Peyer's patch (tissue), 4 donors: ENCODE results near the gene DPEP3. TPM values are rescaled to one million over a fixed set of nuclear protein-coding genes. Genes with fewer than 3 reads are reported as not detected.
"Not testable (repeated sequence)": the region's sequence is repeated elsewhere in the genome, so short reads cannot be mapped to it uniquely, and the experiment has no call there.

Source experiments
- DNase-seq, 3 donors: peaks; one replicate each; pipeline ENCODE4 v3.0.0-alpha.2; 2017 to 2019
- H3K27ac ChIP-seq, 4 donors: fragments of 200-600 bp; sonication (generic); one replicate each; pipeline ENCODE4 v1.5.1; 2016 to 2019
- H3K27me3 ChIP-seq, 2 donors: fragments of 200-600 bp; sonication (generic); one replicate each; pipeline ENCODE4 v1.5.1; 2019
- H3K36me3 ChIP-seq, 3 donors: fragments of 200-600 bp; sonication (generic); one replicate each; pipeline ENCODE4 v1.5.1; 2016 to 2019
- H3K4me1 ChIP-seq, 4 donors: fragments of 200-600 bp; sonication (generic); one replicate each; pipeline ENCODE4 v1.5.1; 2016 to 2019
- H3K4me3 ChIP-seq, 4 donors: fragments of 200-600 bp; sonication (generic); 1 replicate in 3 of 4; 2 replicates in 1 of 4; pipeline ENCODE4 v1.5.1; 2016 to 2019; ENCODE audit warnings: mild to moderate bottlenecking in 1 of 4
- H3K9me3 ChIP-seq, 4 donors: fragments of 200-600 bp; sonication (generic); one replicate each; pipeline ENCODE4 v1.5.1; 2016 to 2019; ENCODE audit warnings: mild to moderate bottlenecking in 1 of 4
- CTCF ChIP-seq, 6 experiments: fragments of 450-650 bp in 4 of 6; fragments of 200-600 bp in 2 of 6; sonication (generic) in 1 of 6; IDR thresholded peaks; one replicate each; pipeline ENCODE4 v1.5.1; 2017 to 2019; ENCODE audit warnings: antibody characterized with exemption in 6 of 6, mild to moderate bottlenecking in 3 of 6, moderate library complexity in 1 of 6
- POLR2A ChIP-seq, 2 donors: fragments of 450-650 bp; IDR thresholded peaks; one replicate each; pipeline ENCODE4 v1.5.1; 2017; ENCODE audit warnings: antibody characterized with exemption in 2 of 2, mild to moderate bottlenecking in 2 of 2, moderate library complexity in 2 of 2
- total RNA-seq, 4 donors: library from RNA; depleted of rRNA; stranded (reverse); fragments of >200 nt; gene quantifications; one replicate each; pipeline ENCODE4 v1.1.0, GENCODE V29; 2016

Gene DPEP3
- total RNA-seq, 4 donors from 2014 or later: not detected

- H3K4me3 ChIP-seq: no peak overlapping the region
- DNase-seq: no peak
- H3K4me1 ChIP-seq: no peaks in the 10 kb centered on the region
- H3K9me3 ChIP-seq: no peaks in the 10 kb centered on the region
- no peaks in the 10 kb centered on the region for H3K36me3 ChIP-seq
- TF ChIP-seq POLR2A (IDR thresholded peaks at IDR 0.05) (no peak), CTCF (IDR thresholded peaks at IDR 0.05) (no peak)
- H3K27me3 ChIP-seq: no peaks in the 10 kb centered on the region
- H3K27ac ChIP-seq: no peak overlapping the region
Measured at GRCh38 chr16:67977469-67978227, 2.7 kb downstream of the DPEP3 start.

- H3K27me3 ChIP-seq: no peaks in the 10 kb centered on the region
- H3K4me3 ChIP-seq: no peak overlapping the region
- no peaks in the 10 kb centered on the region for H3K9me3 ChIP-seq
- no peak for DNase-seq
- TF ChIP-seq CTCF (IDR thresholded peaks at IDR 0.05) (no peak), POLR2A (IDR thresholded peaks at IDR 0.05) (no peak)
- H3K27ac ChIP-seq: no peak overlapping the region
- H3K4me1 ChIP-seq: no peaks in the 10 kb centered on the region
- no peaks in the 10 kb centered on the region for H3K36me3 ChIP-seq
Measured at GRCh38 chr16:67977005-67977404, 3.3 kb downstream of the DPEP3 start.

GRCh38 chr16:67976205-67976604 lies 4.1 kb downstream of the DPEP3 start:
- TF ChIP-seq POLR2A (IDR thresholded peaks at IDR 0.05) (no peak), CTCF (IDR thresholded peaks at IDR 0.05) (no peak)
- no peaks in the 10 kb centered on the region for H3K9me3 ChIP-seq
- DNase-seq: no peak
- no peaks in the 10 kb centered on the region for H3K36me3 ChIP-seq
- H3K27me3 ChIP-seq: no peaks in the 10 kb centered on the region
- H3K27ac ChIP-seq: no peak overlapping the region
- no peak overlapping the region for H3K4me3 ChIP-seq
- H3K4me1 ChIP-seq: no peaks in the 10 kb centered on the region

- no peaks in the 10 kb centered on the region for H3K9me3 ChIP-seq
- DNase-seq: no peak
- H3K27me3 ChIP-seq: no peaks in the 10 kb centered on the region
- peak overlapping the region in 1 of 4 donors; percentile 28 for H3K27ac ChIP-seq
- no peak overlapping the region for H3K4me3 ChIP-seq
- no peaks in the 10 kb centered on the region for H3K4me1 ChIP-seq
- no peak for TF ChIP-seq POLR2A (IDR thresholded peaks at IDR 0.05)
- no peak for TF ChIP-seq CTCF (IDR thresholded peaks at IDR 0.05)
- H3K36me3 ChIP-seq: no peaks in the 10 kb centered on the region
Measured at GRCh38 chr16:67975321-67976105, 4.8 kb downstream of the DPEP3 start.

GRCh38 chr16:67972285-67972684 lies 8.0 kb downstream of the DPEP3 start:
- H3K27me3 ChIP-seq, H3K4me3 ChIP-seq, H3K36me3 ChIP-seq, H3K4me1 ChIP-seq, H3K27ac ChIP-seq, H3K9me3 ChIP-seq, DNase-seq: not testable (repeated sequence)

GRCh38 chr16:67971111-67971510 lies 9.2 kb downstream of the DPEP3 start:
- Histone ChIP-seq H3K27ac (no peak overlapping the region), H3K4me1 (peaks cover 0 to 14% (median 7%) of the 10 kb centered on the region in 4 donors), H3K27me3 (no peaks in the 10 kb centered on the region), H3K9me3 (no peaks in the 10 kb centered on the region), H3K36me3 (no peaks in the 10 kb centered on the region), H3K4me3 (no peak overlapping the region)
- TF ChIP-seq POLR2A (IDR thresholded peaks at IDR 0.05) (no peak), CTCF (IDR thresholded peaks at IDR 0.05) (no peak)
- no peak for DNase-seq
